IMR-90 (cell line): ENCODE measurements around the gene OR10H5. TPM values are rescaled to one million over a fixed set of nuclear protein-coding genes. Genes with fewer than 3 reads are reported as not detected.

Experiments
- ATAC-seq: fragments of 200-7000 bp; cut with Tn5 transposase; 2 replicates; pipeline ENCODE4 v1.9.1; 2020; ENCODE audit warnings: low read depth, mild to moderate bottlenecking, moderate library complexity
- BruUV-seq: library from RNA; stranded (reverse); fragments of 400-500 nt; replicated peaks from 2 replicates; lab custom pipeline; 2021; lab: Mats Ljungman, UMichigan
- CTCF ChIA-PET: fragments of 300-600 bp; formaldehyde crosslinking; extraction: SDS; loops from one replicate; lab custom pipeline; 2021; ENCODE audit warnings: antibody characterized with exemption; lab: Yijun Ruan, JAX
- POLR2A ChIA-PET: fragments of 300-600 bp; sonication (Branson Sonifier 250); formaldehyde crosslinking; loops from one replicate; lab custom pipeline; 2022; ENCODE audit warnings: antibody characterized with exemption; ENCODE audit not compliant: unreplicated experiment; lab: Charles Lee
- DNase-seq: peaks from one replicate; pipeline ENCODE4 v3.0.0; 2013
- H2AFZ ChIP-seq: replicated peaks from 2 replicates; pipeline ENCODE3; 2013; ENCODE audit warnings: low read length, mild to moderate bottlenecking; ENCODE audit not compliant: poor library complexity
- H2AK5ac ChIP-seq: 2 replicates; pipeline ENCODE4 v1.6.1; 2013; ENCODE audit warnings: low read depth, low read length, inconsistent platforms
- H2AK9ac ChIP-seq: replicated peaks from 2 replicates; pipeline ENCODE3; 2013; ENCODE audit warnings: mild to moderate bottlenecking, low read depth, low read length, moderate library complexity; ENCODE audit not compliant: poor library complexity
- H2BK120ac ChIP-seq: 2 replicates; pipeline ENCODE4 v1.6.1; 2013; ENCODE audit warnings: low read depth, low read length, inconsistent platforms
- H2BK15ac ChIP-seq: 3 replicates; pipeline ENCODE4 v1.6.1; 2013; ENCODE audit warnings: low read depth, low read length, inconsistent platforms
- H2BK20ac ChIP-seq: 2 replicates; pipeline ENCODE4 v1.6.1; 2013; ENCODE audit warnings: low read depth, mild to moderate bottlenecking, inconsistent platforms, low read length, moderate library complexity
- H2BK5ac ChIP-seq: 2 replicates; pipeline ENCODE4 v1.6.1; 2013; ENCODE audit warnings: mild to moderate bottlenecking, low read depth, low read length, inconsistent platforms; ENCODE audit not compliant: poor library complexity, severe bottlenecking
- H3K14ac ChIP-seq: replicated peaks from 2 replicates; pipeline ENCODE4 v1.6.1; 2013; ENCODE audit warnings: low read depth, low read length, inconsistent platforms
- H3K18ac ChIP-seq: 2 replicates; pipeline ENCODE4 v1.6.1; 2013; ENCODE audit warnings: low read depth, low read length, control low read depth
- H3K23ac ChIP-seq: 2 replicates; pipeline ENCODE4 v1.6.1; 2013; ENCODE audit warnings: low read depth, low read length, inconsistent platforms
- H3K27ac ChIP-seq: 2 replicates; pipeline ENCODE4 v1.5.1; 2013; ENCODE audit warnings: mild to moderate bottlenecking, control low read depth, low read length; ENCODE audit not compliant: insufficient read depth
- H3K27me3 ChIP-seq: 2 replicates; pipeline ENCODE4 v1.6.1; 2013; ENCODE audit warnings: low read length; ENCODE audit not compliant: control insufficient read depth, insufficient read depth
- H3K36me3 ChIP-seq: 2 replicates; pipeline ENCODE4 v1.6.1; 2013; ENCODE audit warnings: low read length, mixed read lengths; ENCODE audit not compliant: control insufficient read depth, insufficient read depth
- H3K4ac ChIP-seq: 2 replicates; pipeline ENCODE4 v1.6.1; 2013; ENCODE audit warnings: low read depth, low read length, inconsistent platforms
- H3K4me1 ChIP-seq: 2 replicates; pipeline ENCODE4 v1.6.1; 2013; ENCODE audit warnings: low read length, mixed read lengths; ENCODE audit not compliant: control insufficient read depth, insufficient read depth
- H3K4me2 ChIP-seq: 2 replicates; pipeline ENCODE4 v1.6.1; 2013; ENCODE audit warnings: low read depth, mild to moderate bottlenecking, control low read depth, low read length, moderate library complexity
- H3K4me3 ChIP-seq: 2 replicates; pipeline ENCODE4 v1.5.1; 2013; ENCODE audit warnings: low read depth, mild to moderate bottlenecking, control low read depth, low read length, moderate library complexity; ENCODE audit not compliant: insufficient read depth
- H3K56ac ChIP-seq: 2 replicates; pipeline ENCODE4 v1.6.1; 2013; ENCODE audit warnings: low read length, inconsistent platforms; ENCODE audit not compliant: insufficient read depth; ENCODE audit errors: extremely low read depth
- H3K79me1 ChIP-seq, 2 experiments: 2 replicates each; pipeline ENCODE4 v1.6.1; 2013; ENCODE audit warnings: low read length in 2 of 2, inconsistent platforms in 1 of 2, low read depth in 1 of 2
- H3K9ac ChIP-seq: 2 replicates; pipeline ENCODE4 v1.6.1; 2013; ENCODE audit warnings: low read depth, low read length, control low read depth
- H3K9me1 ChIP-seq: 2 replicates; pipeline ENCODE4 v1.6.1; 2013; ENCODE audit warnings: low read length, inconsistent platforms; ENCODE audit not compliant: insufficient read depth
- H3K9me3 ChIP-seq: 2 replicates; pipeline ENCODE4 v1.6.1; 2013; ENCODE audit warnings: low read length; ENCODE audit not compliant: control insufficient read depth, insufficient read depth
- H4K20me1 ChIP-seq: 2 replicates; pipeline ENCODE4 v1.6.1; 2013; ENCODE audit warnings: low read length, inconsistent platforms; ENCODE audit not compliant: insufficient read depth
- H4K5ac ChIP-seq: 2 replicates; pipeline ENCODE4 v1.6.1; 2013; ENCODE audit warnings: mild to moderate bottlenecking, low read depth, low read length, control low read depth
- H4K8ac ChIP-seq, 2 experiments: 2 replicates each; pipeline ENCODE4 v1.6.1; 2013; ENCODE audit warnings: low read depth in 2 of 2, low read length in 2 of 2, control low read depth in 1 of 2, inconsistent platforms in 1 of 2
- H4K91ac ChIP-seq: 2 replicates; pipeline ENCODE4 v1.6.1; 2013; ENCODE audit warnings: low read depth, low read length, inconsistent platforms; ENCODE audit not compliant: insufficient read depth
- BHLHE40 ChIP-seq: fragments of 150-350 bp; IDR thresholded peaks from 2 replicates; pipeline ENCODE4 v1.6.1; 2016; ENCODE audit warnings: mild to moderate bottlenecking, low read depth, low read length
- CEBPB ChIP-seq: IDR thresholded peaks from 2 replicates; pipeline ENCODE4 v1.6.1; 2012; ENCODE audit warnings: low read depth, low read length, improper control_type of control experiment
- CHD1 ChIP-seq: IDR thresholded peaks from 2 replicates; pipeline ENCODE4 v1.6.1; 2012; ENCODE audit warnings: low read depth, low read length, improper control_type of control experiment
- CTCF ChIP-seq: conservative IDR thresholded peaks from 2 replicates; pipeline ENCODE4 v1.5.1; 2012; ENCODE audit warnings: mild to moderate bottlenecking, low read depth, low read length, improper control_type of control experiment
- ELK1 ChIP-seq: fragments of 150-350 bp; IDR thresholded peaks from 2 replicates; pipeline ENCODE4 v1.6.1; 2016; ENCODE audit warnings: low read depth, mild to moderate bottlenecking, low read length, moderate library complexity, borderline replicate concordance
- FOS ChIP-seq: fragments of 150-350 bp; IDR thresholded peaks from 2 replicates; pipeline ENCODE4 v1.6.1; 2016; ENCODE audit warnings: low read depth, low read length
- MAFK ChIP-seq: IDR thresholded peaks from 2 replicates; pipeline ENCODE4 v1.6.1; 2012; ENCODE audit warnings: low read depth, low read length, improper control_type of control experiment
- MAZ ChIP-seq: IDR thresholded peaks from 2 replicates; pipeline ENCODE4 v1.6.1; 2012; ENCODE audit warnings: low read depth, mild to moderate bottlenecking, low read length, improper control_type of control experiment, moderate library complexity, borderline replicate concordance
- MXI1 ChIP-seq: IDR thresholded peaks from 2 replicates; pipeline ENCODE4 v1.6.1; 2012; ENCODE audit warnings: low read depth, mild to moderate bottlenecking, low read length, moderate library complexity, borderline replicate concordance
- NFE2L2 ChIP-seq: fragments of 150-350 bp; IDR thresholded peaks from 2 replicates; pipeline ENCODE4 v1.6.1; 2016; ENCODE audit warnings: low read depth, mild to moderate bottlenecking, low read length
- POLR2A ChIP-seq: IDR thresholded peaks from 2 replicates; pipeline ENCODE4 v1.6.1; 2012; ENCODE audit warnings: mild to moderate bottlenecking, low read depth, low read length
- RAD21 ChIP-seq: IDR thresholded peaks from 2 replicates; pipeline ENCODE4 v1.6.1; 2012; ENCODE audit warnings: low read length, improper control_type of control experiment
- RFX5 ChIP-seq: IDR thresholded peaks from 2 replicates; pipeline ENCODE4 v1.8.0; 2012; ENCODE audit warnings: low read depth, mild to moderate bottlenecking, low read length, moderate library complexity
- SMC3 ChIP-seq: fragments of 150-350 bp; IDR thresholded peaks from 2 replicates; pipeline ENCODE4 v1.6.1; 2016; ENCODE audit warnings: low read depth, mild to moderate bottlenecking, antibody characterized with exemption, low read length, moderate library complexity
- USF2 ChIP-seq: fragments of 150-350 bp; IDR thresholded peaks from 2 replicates; pipeline ENCODE4 v1.6.1; 2017; ENCODE audit warnings: mild to moderate bottlenecking, antibody characterized with exemption, low read length, low read depth
- WGBS, 2 experiments: methylation state at CpG; one replicate each; pipeline versions ENCODE4 v1.1.5 to v1.1.7; 2013; ENCODE audit warnings: missing lambda C conversion rate in 2 of 2; ENCODE audit not compliant: insufficient read length in 1 of 2; ENCODE audit errors: extremely low coverage in 2 of 2; 5-methylcytosine and 5-hydroxymethylcytosine counted together
- dilution Hi-C: fragments of 300-500 bp; cut with HindIII; formaldehyde crosslinking; loops from one replicate; pipeline ENCODE4 v1.14.3; 2018; ENCODE audit warnings: low sequenced_read_pairs; ENCODE audit not compliant: unreplicated experiment
- in situ Hi-C: fragments of 300-500 bp; cut with MboI; formaldehyde crosslinking; loops from 3 replicates; pipeline ENCODE4 v1.14.3; 2019; ENCODE audit warnings: low sequenced_read_pairs, inconsistent platforms, mixed read lengths
- intact Hi-C: fragments of 100-400 bp; cut with micrococcal nuclease; formaldehyde crosslinking; loops from 2 replicates; pipeline ENCODE4 v1.10.0; 2022
- polyA plus RNA-seq, 3 experiments: library from polyadenylated mRNA; depleted of rRNA; stranded (reverse); fragments of >200 nt; gene quantifications; 2 replicates each; pipeline ENCODE4 v1.2.3, GENCODE V29; 2012; ENCODE audit warnings: low replicate concordance in 1 of 3
- total RNA-seq: library from RNA; depleted of rRNA; stranded (reverse); fragments of >200 nt; gene quantifications from 2 replicates; pipeline ENCODE4 v1.2.3, GENCODE V29; 2012

OR10H5 gene
- total and polyA plus RNA-seq, 2 of the 4 experiments (the other 2 are of a cell fraction), result not detected

GRCh38 chr19:15776264-15776663, 11.2 kb upstream of the OR10H5 start:
- BruUV-seq, result no TSS peak
- H4K8ac ChIP-seq, result no peak overlapping the region
- no peak overlapping the region for H4K5ac ChIP-seq
- no peak overlapping the region for H3K14ac ChIP-seq
- no peak overlapping the region for H3K9ac ChIP-seq
- H2AK9ac ChIP-seq, result no peak overlapping the region
- H2BK120ac ChIP-seq, result no peak overlapping the region
- no peaks in the 10 kb centered on the region for H4K20me1 ChIP-seq
- no peak overlapping the region for H3K56ac ChIP-seq
- no peaks in the 10 kb centered on the region for H3K79me1 ChIP-seq
- no peak overlapping the region for H2AFZ ChIP-seq
- no peak overlapping the region for H3K18ac ChIP-seq
- no peak overlapping the region for H2BK5ac ChIP-seq
- ChIA-PET CTCF (no interaction called here), POLR2A (no interaction called here)
- H3K4me2 ChIP-seq, result no peak overlapping the region
- no peak overlapping the region for H3K4me3 ChIP-seq
- H4K91ac ChIP-seq, result no peak overlapping the region
- H2BK15ac ChIP-seq, result no peak overlapping the region
- H3K9me3 ChIP-seq, result peaks cover 53% of the 10 kb centered on the region
- no peak for ATAC-seq
- H3K9me1 ChIP-seq, result no peaks in the 10 kb centered on the region
- DNase-seq, result no peak
- intact Hi-C loops (loop anchor here (2.0 kb wide), 1 partner anchor 101 kb away; no protein-coding TSS in a partner anchor), in situ Hi-C loops (loop anchor here (10.0 kb wide), 1 partner anchor 101 kb away; the partner anchor contains the start of gene CYP4F12), dilution Hi-C loops (no loop called here)
- H3K4me1 ChIP-seq, result no peaks in the 10 kb centered on the region
- H2BK20ac ChIP-seq, result no peak overlapping the region
- no peak overlapping the region for H3K27ac ChIP-seq
- H3K36me3 ChIP-seq, result no peaks in the 10 kb centered on the region
- no peak overlapping the region for H2AK5ac ChIP-seq
- no peak overlapping the region for H3K4ac ChIP-seq
- no peaks in the 10 kb centered on the region for H3K27me3 ChIP-seq
- TF ChIP-seq SMC3 (no peak), CHD1 (no peak), POLR2A (no peak), FOS (no peak), USF2 (no peak), CEBPB (no peak), MAZ (no peak), ELK1 (no peak), NFE2L2 (no peak), RAD21 (no peak), CTCF (no peak), MAFK (no peak), BHLHE40 (no peak), RFX5 (no peak), MXI1 (no peak)
- H3K23ac ChIP-seq, result no peak overlapping the region
- WGBS, 2 experiments, result no CpG with 5 or more reads among the region's 4 CpGs
